ENCODE measurements around the gene ABLIM1.

The ABLIM1 gene

DNA sequence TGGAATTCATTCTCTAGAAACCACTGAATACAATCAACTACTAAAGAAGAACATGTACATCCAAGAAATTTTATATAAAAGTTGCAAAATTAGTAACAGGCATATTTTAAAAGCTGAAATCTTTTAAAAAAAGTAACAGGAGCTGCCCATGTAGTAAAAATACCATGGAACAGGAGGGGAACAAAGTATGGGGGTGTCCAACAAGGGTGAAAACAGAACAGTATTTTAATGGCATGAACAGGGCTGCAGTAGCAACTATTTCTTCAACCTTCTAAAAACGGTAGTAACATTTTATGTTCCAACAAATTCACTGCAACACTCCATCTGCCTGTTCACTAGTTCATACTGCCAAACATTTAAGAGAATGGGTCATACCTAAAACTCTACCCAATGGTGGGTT, 77.0 kb downstream of the ABLIM1 start:
- DNase-seq (ENCODE audit: low read depth): no peak
- TF ChIP-seq, protein P1, sequence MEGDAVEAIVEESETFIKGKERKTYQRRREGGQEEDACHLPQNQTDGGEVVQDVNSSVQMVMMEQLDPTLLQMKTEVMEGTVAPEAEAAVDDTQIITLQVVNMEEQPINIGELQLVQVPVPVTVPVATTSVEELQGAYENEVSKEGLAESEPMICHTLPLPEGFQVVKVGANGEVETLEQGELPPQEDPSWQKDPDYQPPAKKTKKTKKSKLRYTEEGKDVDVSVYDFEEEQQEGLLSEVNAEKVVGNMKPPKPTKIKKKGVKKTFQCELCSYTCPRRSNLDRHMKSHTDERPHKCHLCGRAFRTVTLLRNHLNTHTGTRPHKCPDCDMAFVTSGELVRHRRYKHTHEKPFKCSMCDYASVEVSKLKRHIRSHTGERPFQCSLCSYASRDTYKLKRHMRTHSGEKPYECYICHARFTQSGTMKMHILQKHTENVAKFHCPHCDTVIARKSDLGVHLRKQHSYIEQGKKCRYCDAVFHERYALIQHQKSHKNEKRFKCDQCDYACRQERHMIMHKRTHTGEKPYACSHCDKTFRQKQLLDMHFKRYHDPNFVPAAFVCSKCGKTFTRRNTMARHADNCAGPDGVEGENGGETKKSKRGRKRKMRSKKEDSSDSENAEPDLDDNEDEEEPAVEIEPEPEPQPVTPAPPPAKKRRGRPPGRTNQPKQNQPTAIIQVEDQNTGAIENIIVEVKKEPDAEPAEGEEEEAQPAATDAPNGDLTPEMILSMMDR (conservative IDR thresholded peaks at IDR 0.05; ENCODE audit: low read length): no peak
- H3K4me3 ChIP-seq (ENCODE audit: low read length): no peak overlapping the region

DNA sequence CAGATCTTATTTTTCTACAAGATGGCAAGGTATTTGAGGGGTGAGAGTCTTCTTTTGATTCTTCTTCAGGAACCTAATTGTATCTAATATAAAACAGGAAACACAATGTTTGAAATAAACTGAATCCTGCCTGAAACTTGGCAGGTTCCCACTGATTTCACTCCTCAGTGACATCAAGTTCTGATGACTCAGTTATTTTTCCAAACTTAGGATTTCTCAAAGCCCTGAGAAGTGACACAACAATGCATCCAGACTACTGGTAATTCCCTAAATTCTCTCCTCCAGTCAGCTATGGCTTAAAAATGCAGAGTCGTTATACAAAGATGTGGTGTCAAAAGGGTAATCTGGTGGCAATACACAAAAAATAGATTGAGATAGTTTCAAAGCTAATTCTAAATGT, 80.9 kb downstream of the ABLIM1 start:
- TF ChIP-seq, protein P1 (conservative IDR thresholded peaks at IDR 0.05; ENCODE audit: low read length): no peak
- DNase-seq (ENCODE audit: low read depth): peak; percentile 80
- H3K4me3 ChIP-seq (ENCODE audit: low read length): no peak overlapping the region

DNA sequence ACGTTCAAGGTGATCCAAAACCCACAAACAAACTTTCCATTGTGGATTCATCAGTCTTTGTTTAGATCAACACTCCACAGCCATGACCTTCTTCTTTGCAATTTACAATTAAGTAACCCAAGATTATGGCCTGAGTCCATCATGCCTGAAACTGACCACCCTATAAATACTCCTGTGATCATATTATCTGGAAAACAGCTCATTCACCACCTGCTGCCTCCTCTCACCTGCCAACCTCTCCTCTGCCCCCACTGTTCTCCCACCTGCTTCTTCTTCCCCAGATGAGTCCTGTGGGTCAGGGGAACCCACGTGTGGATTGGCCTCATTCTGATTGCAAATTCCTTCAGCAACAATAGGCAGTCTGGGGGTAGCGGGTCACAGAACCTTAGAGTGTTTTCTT, 81.4 kb downstream of the ABLIM1 start:
- DNase-seq (ENCODE audit: low read depth): no peak
- no peak overlapping the region for H3K4me3 ChIP-seq (ENCODE audit: low read length)
- TF ChIP-seq, protein P1 (conservative IDR thresholded peaks at IDR 0.05; ENCODE audit: low read length): no peak

DNA sequence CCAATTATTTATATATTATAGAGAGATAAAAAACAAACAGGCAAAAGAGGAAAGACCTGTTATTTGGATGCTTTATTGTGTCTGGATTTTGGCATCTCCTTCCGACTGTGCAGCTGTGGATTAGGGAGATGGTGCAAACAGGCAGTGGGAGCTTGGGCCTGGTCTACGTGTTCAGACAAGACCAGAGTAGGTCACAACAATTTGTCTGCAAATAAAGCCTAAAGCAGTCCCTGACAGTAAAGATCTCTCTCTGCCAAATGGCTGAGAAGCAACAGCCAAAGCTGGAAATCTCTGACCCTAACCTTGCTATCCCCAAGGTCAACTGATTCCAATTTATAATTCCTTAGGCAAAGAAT, 82.0 kb downstream of the ABLIM1 start:
- TF ChIP-seq, protein P1 (conservative IDR thresholded peaks at IDR 0.05; ENCODE audit: low read length): no peak
- no peak for DNase-seq (ENCODE audit: low read depth)

DNA sequence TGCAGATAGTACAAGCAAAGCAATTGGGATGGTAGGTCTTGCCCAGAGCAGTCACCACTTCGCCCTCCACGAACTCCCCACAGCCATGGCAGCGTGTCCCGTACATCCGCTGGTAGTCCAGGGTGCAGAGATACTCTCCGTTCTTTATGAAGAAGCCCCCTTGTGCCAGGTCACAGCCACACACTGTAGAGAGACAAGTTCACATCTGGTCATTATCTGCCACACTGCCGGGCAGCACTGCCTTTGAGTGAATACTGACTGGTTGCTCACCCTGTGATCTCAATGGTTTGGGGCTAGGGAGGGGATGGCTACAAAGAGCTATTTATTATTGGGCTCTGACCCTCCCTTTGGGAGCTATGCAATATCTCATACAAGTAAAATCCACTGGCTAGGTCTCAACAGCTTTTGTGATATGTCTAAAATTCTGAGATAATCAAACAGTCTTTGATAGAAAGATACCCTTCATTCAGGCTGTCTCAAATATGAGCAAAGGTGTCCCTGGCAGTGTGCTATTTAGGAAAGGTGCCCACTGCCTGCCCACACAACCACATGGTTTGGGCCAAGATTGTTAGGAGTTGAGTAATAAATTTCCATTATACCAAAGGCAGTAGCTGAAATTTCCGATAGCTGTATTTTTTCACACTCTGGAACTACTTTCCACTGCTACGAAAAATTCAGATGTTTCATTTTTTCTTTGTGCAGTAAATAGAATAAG, 82.5 kb downstream of the ABLIM1 start:
- DNase-seq (ENCODE audit: low read depth): no peak
- no peak overlapping the region for H3K4me3 ChIP-seq (ENCODE audit: low read length)
- TF ChIP-seq, protein P1 (conservative IDR thresholded peaks at IDR 0.05; ENCODE audit: low read length): no peak

More for the DNA sequence above, 82.0 kb downstream of the ABLIM1 start:
- no peak overlapping the region for H3K4me3 ChIP-seq (ENCODE audit: low read length)

DNA sequence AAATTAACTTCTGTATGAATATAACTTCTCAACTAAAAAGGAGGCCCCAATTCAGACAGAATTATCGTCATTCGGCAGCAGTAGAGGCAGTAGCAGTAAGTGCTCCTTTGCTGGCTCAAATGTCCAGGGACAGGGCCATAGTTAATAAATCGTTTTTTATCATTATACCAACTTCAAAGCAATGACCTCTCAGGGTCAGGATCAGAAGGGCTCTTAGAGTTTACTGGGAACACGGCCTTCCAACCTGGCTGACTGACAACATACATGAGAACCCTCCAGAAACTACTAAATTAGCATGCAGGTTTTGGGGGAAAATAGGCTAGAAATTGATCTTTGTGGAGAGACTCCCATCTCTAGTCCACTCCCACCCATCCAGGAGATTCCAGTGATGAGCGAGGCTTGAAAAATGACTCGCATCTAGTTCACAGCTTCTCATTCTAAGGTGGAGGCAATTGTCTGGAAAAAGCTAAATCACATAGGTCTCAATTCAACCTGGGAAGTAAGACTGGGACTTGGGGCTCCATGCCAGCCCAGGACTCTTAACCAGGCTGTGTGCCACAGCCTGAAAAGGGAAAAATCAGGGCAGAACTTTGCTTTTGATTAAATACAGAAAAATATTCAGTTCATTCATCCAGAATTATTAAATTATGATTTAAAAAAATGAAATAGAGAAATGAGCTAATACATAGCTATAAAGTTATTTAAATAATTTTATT, 84.6 kb downstream of the ABLIM1 start:
- no peak overlapping the region for H3K4me3 ChIP-seq (ENCODE audit: low read length)
- DNase-seq (ENCODE audit: low read depth): no peak
- TF ChIP-seq, protein P1 (conservative IDR thresholded peaks at IDR 0.05; ENCODE audit: low read length): no peak

Data from AG10803 (cell line).